ENCODE measurements around the gene HIVEP3.

HIVEP3 gene

GRCh38 chr1:41535276-41535675, 383.4 kb downstream of the HIVEP3 start:
- DNase-seq (ENCODE audit: low read depth in 2 of 2) = no peak

- DNase-seq (ENCODE audit: low read depth in 2 of 2) = no peak
Observed at GRCh38 chr1:41534181-41535076, 384.3 kb downstream of the HIVEP3 start.

GRCh38 chr1:41533731-41534080, 385.0 kb downstream of the HIVEP3 start:
- DNase-seq (ENCODE audit: low read depth in 2 of 2) = no peak

- DNase-seq (ENCODE audit: low read depth in 2 of 2) = no peak
Observed at GRCh38 chr1:41533016-41533730, 385.5 kb downstream of the HIVEP3 start.

GRCh38 chr1:41532206-41532975, 386.3 kb downstream of the HIVEP3 start:
- DNase-seq (ENCODE audit: low read depth in 2 of 2) = no peak

GRCh38 chr1:41530411-41530810, 388.3 kb downstream of the HIVEP3 start:
- DNase-seq (ENCODE audit: low read depth in 2 of 2) = no peak

- no peak for DNase-seq (ENCODE audit: low read depth in 2 of 2)
Observed at GRCh38 chr1:41529621-41530395, 388.9 kb downstream of the HIVEP3 start.

GRCh38 chr1:41528726-41529605, 389.8 kb downstream of the HIVEP3 start:
- no peak for DNase-seq (ENCODE audit: low read depth in 2 of 2)

GRCh38 chr1:41528106-41528505, 390.6 kb downstream of the HIVEP3 start:
- DNase-seq (ENCODE audit: low read depth in 2 of 2) = no peak

- no peak for DNase-seq (ENCODE audit: low read depth in 2 of 2)
Observed at GRCh38 chr1:41526956-41527561, 391.7 kb downstream of the HIVEP3 start.

- no peak for DNase-seq (ENCODE audit: low read depth in 2 of 2)
Observed at GRCh38 chr1:41525891-41526587, 392.7 kb downstream of the HIVEP3 start.

- no peak for DNase-seq (ENCODE audit: low read depth in 2 of 2)
Observed at GRCh38 chr1:41524676-41525675, 393.7 kb downstream of the HIVEP3 start.

- DNase-seq (ENCODE audit: low read depth in 2 of 2) = no peak
Observed at GRCh38 chr1:41523949-41524675, 394.6 kb downstream of the HIVEP3 start.

- DNase-seq (ENCODE audit: low read depth in 2 of 2) = no peak
Observed at GRCh38 chr1:41523071-41523470, 395.7 kb downstream of the HIVEP3 start.

- no peak for DNase-seq (ENCODE audit: low read depth in 2 of 2)
Observed at GRCh38 chr1:41521766-41522165, 397.0 kb downstream of the HIVEP3 start.

GRCh38 chr1:41520951-41521752, 397.6 kb downstream of the HIVEP3 start:
- no peak for DNase-seq (ENCODE audit: low read depth in 2 of 2)

- DNase-seq (ENCODE audit: low read depth in 2 of 2) = no peak
Observed at GRCh38 chr1:41519667-41520066, 399.1 kb downstream of the HIVEP3 start.
